H9 (cell line): ENCODE results near the gene SSTR4. TPM values are rescaled to one million over a fixed set of nuclear protein-coding genes. Genes with fewer than 3 reads are reported as not detected.

ENCODE experiments used
- DNase-seq: peaks from one replicate; pipeline ENCODE4 v3.0.0-alpha.2; 2017
- H2AFZ ChIP-seq: one replicate; pipeline ENCODE4 v1.6.1; 2013; ENCODE audit warnings: mild to moderate bottlenecking, low read length, control low read depth, moderate library complexity
- H2AK5ac ChIP-seq: 2 replicates; pipeline ENCODE4 v1.6.1; 2013; ENCODE audit warnings: low read length, control low read depth, mixed read lengths; ENCODE audit not compliant: insufficient read length
- H2BK120ac ChIP-seq: one replicate; pipeline ENCODE4 v1.6.1; 2013; ENCODE audit warnings: low read depth, mild to moderate bottlenecking, low read length, control low read depth, inconsistent platforms; ENCODE audit not compliant: poor library complexity, severe bottlenecking
- H2BK12ac ChIP-seq: 2 replicates; pipeline ENCODE4 v1.6.1; 2013; ENCODE audit warnings: low read length, control low read depth, mixed read lengths, low read depth; ENCODE audit not compliant: insufficient read length
- H2BK15ac ChIP-seq: 2 replicates; pipeline ENCODE4 v1.6.1; 2013; ENCODE audit warnings: low read depth, low read length, control low read depth
- H2BK20ac ChIP-seq: one replicate; pipeline ENCODE4 v1.6.1; 2013; ENCODE audit warnings: low read depth, mild to moderate bottlenecking, low read length, control low read depth, inconsistent platforms; ENCODE audit not compliant: poor library complexity, severe bottlenecking
- H2BK5ac ChIP-seq: 2 replicates; pipeline ENCODE4 v1.6.1; 2013; ENCODE audit warnings: low read length, control low read depth, mixed read lengths; ENCODE audit not compliant: insufficient read length
- H3K14ac ChIP-seq: 2 replicates; pipeline ENCODE4 v1.6.1; 2013; ENCODE audit warnings: low read length, control low read depth; ENCODE audit not compliant: insufficient read depth
- H3K18ac ChIP-seq: 2 replicates; pipeline ENCODE4 v1.6.1; 2013; ENCODE audit warnings: low read depth, mild to moderate bottlenecking, mixed read lengths, low read length, control low read depth; ENCODE audit not compliant: insufficient read length
- H3K23ac ChIP-seq: 2 replicates; pipeline ENCODE4 v1.6.1; 2013; ENCODE audit warnings: low read length, control low read depth, mixed read lengths, low read depth; ENCODE audit not compliant: insufficient read length
- H3K23me2 ChIP-seq: 2 replicates; pipeline ENCODE4 v1.6.1; 2013; ENCODE audit warnings: low read depth, mild to moderate bottlenecking, mixed read lengths, low read length, control low read depth; ENCODE audit not compliant: insufficient read length, poor library complexity, severe bottlenecking
- H3K27ac ChIP-seq: 2 replicates; pipeline ENCODE4 v1.5.1; 2013; ENCODE audit warnings: low read length, control low read depth, mixed read lengths, low read depth; ENCODE audit not compliant: insufficient read length
- H3K27me3 ChIP-seq: 2 replicates; pipeline ENCODE4 v1.6.1; 2013; ENCODE audit warnings: low read length, control low read depth, inconsistent platforms; ENCODE audit not compliant: insufficient read depth
- H3K4ac ChIP-seq: 2 replicates; pipeline ENCODE4 v1.6.1; 2013; ENCODE audit warnings: low read depth, mild to moderate bottlenecking, control low read depth, inconsistent platforms, low read length, moderate library complexity
- H3K4me1 ChIP-seq: 2 replicates; pipeline ENCODE4 v1.6.1; 2013; ENCODE audit warnings: low read length, control low read depth, inconsistent platforms; ENCODE audit not compliant: insufficient read depth
- H3K4me2 ChIP-seq: 2 replicates; pipeline ENCODE4 v1.6.1; 2013; ENCODE audit warnings: low read length, control low read depth, mixed read lengths; ENCODE audit not compliant: insufficient read length, insufficient read depth
- H3K56ac ChIP-seq: 2 replicates; pipeline ENCODE4 v1.6.1; 2013; ENCODE audit warnings: low read depth, mild to moderate bottlenecking, mixed read lengths, low read length, control low read depth; ENCODE audit not compliant: insufficient read length
- H3K79me1 ChIP-seq: 2 replicates; pipeline ENCODE4 v1.6.1; 2013; ENCODE audit warnings: low read depth, mild to moderate bottlenecking, moderate library complexity, low read length, control low read depth, inconsistent platforms; ENCODE audit not compliant: insufficient read depth, poor library complexity, severe bottlenecking
- H3K79me2 ChIP-seq: 2 replicates; pipeline ENCODE4 v1.6.1; 2013; ENCODE audit warnings: low read length, control low read depth, inconsistent platforms; ENCODE audit not compliant: insufficient read depth
- H3K9ac ChIP-seq: 2 replicates; pipeline ENCODE4 v1.6.1; 2013; ENCODE audit warnings: low read length, control low read depth, mixed read lengths; ENCODE audit not compliant: insufficient read length; ENCODE audit errors: extremely low read depth
- H3K9me3 ChIP-seq: one replicate; pipeline ENCODE4 v1.6.1; 2013; ENCODE audit warnings: low read depth, low read length, inconsistent platforms; ENCODE audit not compliant: control insufficient read depth
- H3T11ph ChIP-seq: one replicate; pipeline ENCODE4 v1.6.1; 2013; ENCODE audit warnings: mild to moderate bottlenecking, low read length, control low read depth, inconsistent platforms
- H4K20me1 ChIP-seq: one replicate; pipeline ENCODE4 v1.6.1; 2013; ENCODE audit not compliant: control insufficient read depth, insufficient read length, insufficient read depth
- H4K5ac ChIP-seq: 2 replicates; pipeline ENCODE4 v1.6.1; 2013; ENCODE audit warnings: low read depth, mild to moderate bottlenecking, mixed read lengths, low read length, control low read depth; ENCODE audit not compliant: insufficient read length
- H4K8ac ChIP-seq: replicated peaks from 2 replicates; pipeline ENCODE4 v1.6.1; 2013; ENCODE audit warnings: low read length, control low read depth, mixed read lengths, low read depth; ENCODE audit not compliant: insufficient read length
- H4K91ac ChIP-seq: 2 replicates; pipeline ENCODE4 v1.6.1; 2013; ENCODE audit warnings: low read depth, mild to moderate bottlenecking, moderate library complexity, mixed read lengths, low read length, control low read depth; ENCODE audit not compliant: insufficient read length
- H3K27ac Mint-ChIP-seq, 3 experiments: 2 replicates in 2 of 3; 3 replicates in 1 of 3; pipeline ENCODE4 v1.8.0; 2020 to 2021; ENCODE audit warnings: mixed read lengths in 3 of 3, mild to moderate bottlenecking in 1 of 3, moderate library complexity in 1 of 3
- H3K27me3 Mint-ChIP-seq: 2 replicates; pipeline ENCODE4 v1.8.0; 2021; ENCODE audit warnings: low read depth, mild to moderate bottlenecking, moderate library complexity, mixed read lengths
- H3K36me3 Mint-ChIP-seq, 3 experiments: 2 replicates in 2 of 3; 3 replicates in 1 of 3; pipeline ENCODE4 v1.8.0; 2020 to 2021; ENCODE audit warnings: low read depth in 3 of 3, mixed read lengths in 3 of 3; ENCODE audit not compliant: insufficient read depth in 1 of 3
- H3K4me1 Mint-ChIP-seq, 2 experiments: 2 replicates each; pipeline ENCODE4 v1.8.0; 2020; ENCODE audit warnings: mixed read lengths in 2 of 2
- H3K4me3 Mint-ChIP-seq, 2 experiments: 2 replicates in 1 of 2; 3 replicates in 1 of 2; pipeline ENCODE4 v1.8.0; 2020 to 2021; ENCODE audit warnings: mild to moderate bottlenecking in 2 of 2, mixed read lengths in 2 of 2, moderate library complexity in 1 of 2
- H3K9me3 Mint-ChIP-seq, 2 experiments: 2 replicates in 1 of 2; 3 replicates in 1 of 2; pipeline ENCODE4 v1.8.0; 2020; ENCODE audit warnings: mild to moderate bottlenecking in 2 of 2, mixed read lengths in 2 of 2, moderate library complexity in 1 of 2
- WGBS: extraction: QIAGEN DNeasy Blood & Tissue Kit; methylation state at CpG from one replicate; pipeline ENCODE4 v1.1.7; 2013; ENCODE audit warnings: missing lambda C conversion rate, low lambda C conversion rate, mixed read lengths; ENCODE audit not compliant: insufficient read length; ENCODE audit errors: extremely low coverage; 5-methylcytosine and 5-hydroxymethylcytosine counted together
- total RNA-seq: library from RNA; stranded (reverse); gene quantifications from 2 replicates; pipeline ENCODE4 v1.2.1, GENCODE V29; 2021
- TF ChIP-seq, protein P1 (sequence below): fragments of 200-600 bp; sonication (generic); conservative IDR thresholded peaks from 3 replicates; pipeline ENCODE4 v1.8.0; 2021; ENCODE audit warnings: antibody characterized with exemption, mild to moderate bottlenecking

Gene SSTR4
- total RNA-seq, 1 experiment from 2014 or later: not detected

- H3K4me1 Mint-ChIP-seq: peaks cover 5 to 14% of the 10 kb centered on the region in 2 experiments; a peak in 3 of 4 replicates
- Histone ChIP-seq H3K23me2 (no peaks in the 10 kb centered on the region), H3K56ac (no peak overlapping the region), H4K20me1 (no peaks in the 10 kb centered on the region), H3K14ac (no peak overlapping the region), H3K79me1 (no peaks in the 10 kb centered on the region), H3T11ph (no peak overlapping the region), H3K9ac (no peak overlapping the region), H2BK15ac (no peak overlapping the region), H4K8ac (no peak overlapping the region), H3K4me2 (no peak overlapping the region), H3K4me1 (no peaks in the 10 kb centered on the region), H2BK5ac (no peak overlapping the region), H3K27ac (no peak overlapping the region), H3K18ac (no peak overlapping the region), H4K91ac (no peak overlapping the region), H3K27me3 (no peaks in the 10 kb centered on the region), H2BK120ac (no peak overlapping the region), H3K4ac (no peak overlapping the region), H2AFZ (no peak overlapping the region), H2AK5ac (no peak overlapping the region), H3K79me2 (no peaks in the 10 kb centered on the region), H3K23ac (no peak overlapping the region), H2BK12ac (no peak overlapping the region), H3K9me3 (no peaks in the 10 kb centered on the region), H4K5ac (no peak overlapping the region), H2BK20ac (no peak overlapping the region)
- no CpG with 5 or more reads among the region's 1 CpG for WGBS
- no peaks in the 10 kb centered on the region for H3K9me3 Mint-ChIP-seq
- H3K27ac Mint-ChIP-seq: no peak overlapping the region
- no peak overlapping the region for H3K4me3 Mint-ChIP-seq
- TF ChIP-seq, protein P1, sequence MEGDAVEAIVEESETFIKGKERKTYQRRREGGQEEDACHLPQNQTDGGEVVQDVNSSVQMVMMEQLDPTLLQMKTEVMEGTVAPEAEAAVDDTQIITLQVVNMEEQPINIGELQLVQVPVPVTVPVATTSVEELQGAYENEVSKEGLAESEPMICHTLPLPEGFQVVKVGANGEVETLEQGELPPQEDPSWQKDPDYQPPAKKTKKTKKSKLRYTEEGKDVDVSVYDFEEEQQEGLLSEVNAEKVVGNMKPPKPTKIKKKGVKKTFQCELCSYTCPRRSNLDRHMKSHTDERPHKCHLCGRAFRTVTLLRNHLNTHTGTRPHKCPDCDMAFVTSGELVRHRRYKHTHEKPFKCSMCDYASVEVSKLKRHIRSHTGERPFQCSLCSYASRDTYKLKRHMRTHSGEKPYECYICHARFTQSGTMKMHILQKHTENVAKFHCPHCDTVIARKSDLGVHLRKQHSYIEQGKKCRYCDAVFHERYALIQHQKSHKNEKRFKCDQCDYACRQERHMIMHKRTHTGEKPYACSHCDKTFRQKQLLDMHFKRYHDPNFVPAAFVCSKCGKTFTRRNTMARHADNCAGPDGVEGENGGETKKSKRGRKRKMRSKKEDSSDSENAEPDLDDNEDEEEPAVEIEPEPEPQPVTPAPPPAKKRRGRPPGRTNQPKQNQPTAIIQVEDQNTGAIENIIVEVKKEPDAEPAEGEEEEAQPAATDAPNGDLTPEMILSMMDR: no peak
- peaks cover 4% of the 10 kb centered on the region for H3K27me3 Mint-ChIP-seq
- no peaks in the 10 kb centered on the region; a peak in 1 of 7 replicates for H3K36me3 Mint-ChIP-seq
- no peak for DNase-seq
Observed at GRCh38 chr20:23021541-23021940, 13.6 kb upstream of the SSTR4 start.
